Gastroesophageal sphincter (tissue), 3 donors: Measurements from ENCODE around the gene CHCHD6.

Experiments
- CTCF ChIP-seq, 4 experiments: fragments of 200-600 bp in 2 of 4; fragments of 450-650 bp in 2 of 4; sonication (generic) in 1 of 4; IDR thresholded peaks; one replicate each; pipeline ENCODE4 v1.5.1; 2017 to 2019; ENCODE audit warnings: antibody characterized with exemption in 4 of 4, mild to moderate bottlenecking in 2 of 4, moderate library complexity in 2 of 4
- EP300 ChIP-seq: sonication (generic); formaldehyde crosslinking; IDR thresholded peaks from one replicate; pipeline ENCODE4 v1.6.1; 2017; ENCODE audit warnings: antibody characterized with exemption, mild to moderate bottlenecking
- POLR2A ChIP-seq, 2 donors: fragments of 450-650 bp; IDR thresholded peaks; one replicate each; pipeline ENCODE4 v1.6.1; 2017; ENCODE audit warnings: antibody characterized with exemption in 2 of 2, mild to moderate bottlenecking in 2 of 2, moderate library complexity in 1 of 2
- POLR2AphosphoS5 ChIP-seq: sonication (generic); formaldehyde crosslinking; IDR thresholded peaks from one replicate; pipeline ENCODE4 v1.6.1; 2017; ENCODE audit warnings: antibody characterized with exemption

DNA sequence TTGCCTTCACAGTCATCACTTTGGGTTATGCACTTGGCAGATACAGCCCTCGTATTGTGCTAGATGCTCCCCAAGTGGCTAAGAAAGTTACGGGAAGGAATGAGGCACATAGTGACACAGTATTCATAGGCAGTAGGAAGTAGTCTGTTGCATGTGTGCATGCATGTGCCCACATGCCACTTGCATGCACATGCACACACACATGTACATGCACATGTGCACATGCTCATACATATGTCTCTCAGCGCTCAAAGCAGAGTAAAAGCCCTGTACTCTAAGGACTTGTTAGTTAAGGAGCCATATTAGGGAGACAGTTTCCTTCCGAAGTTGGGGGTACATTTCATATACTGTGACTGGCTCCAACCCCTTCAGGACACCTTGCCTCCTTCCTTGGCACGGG lies 128.9 kb downstream of the CHCHD6 start:
- TF ChIP-seq CTCF (IDR thresholded peaks at IDR 0.05) = no peak
- TF ChIP-seq POLR2A (IDR thresholded peaks at IDR 0.05) = no peak
- no peak for TF ChIP-seq EP300
- TF ChIP-seq POLR2AphosphoS5 = no peak
